Mononuclear cell (primary cell): ENCODE measurements around the gene GRHL1. TPM values are rescaled to one million over a fixed set of nuclear protein-coding genes. Genes with fewer than 3 reads are reported as not detected.
"Not testable (repeated sequence)": the region's sequence is repeated elsewhere in the genome, so short reads cannot be mapped to it uniquely, and the experiment has no call there.

Source experiments
- H3K27me3 ChIP-seq: 2 replicates; pipeline ENCODE4 v1.6.0; 2011; ENCODE audit warnings: low read length, control low read depth; ENCODE audit not compliant: insufficient read depth
- H3K4me1 ChIP-seq: 2 replicates; pipeline ENCODE4 v1.5.1; 2011; ENCODE audit warnings: mild to moderate bottlenecking, low read length, control low read depth; ENCODE audit not compliant: insufficient read depth
- H3K4me3 ChIP-seq: 2 replicates; pipeline ENCODE4 v1.5.1; 2011; ENCODE audit warnings: mild to moderate bottlenecking, low read length, moderate library complexity
- H3K9me3 ChIP-seq: 2 replicates; pipeline ENCODE4 v1.5.1; 2011; ENCODE audit warnings: low read depth, mild to moderate bottlenecking, control low read depth, low read length
- total RNA-seq: library from RNA; depleted of rRNA; stranded (reverse); fragments of >200 nt; gene quantifications from one replicate; pipeline ENCODE4 v1.2.3, GENCODE V29; 2012

The GRHL1 gene
- total RNA-seq, 1 donor = 3.9 TPM

GRCh38 chr2:10027660-10028330 lies 76.3 kb downstream of the GRHL1 start:
- Histone ChIP-seq H3K4me1 (peaks cover 36% of the 10 kb centered on the region), H3K9me3 (no peaks in the 10 kb centered on the region), H3K27me3 (no peaks in the 10 kb centered on the region), H3K4me3 (no peak overlapping the region)

- H3K4me3 ChIP-seq = no peak overlapping the region
- H3K4me1 ChIP-seq = peaks cover 42% of the 10 kb centered on the region
Observed at GRCh38 chr2:10028407-10028987, 77.0 kb downstream of the GRHL1 start.

GRCh38 chr2:10028988-10029874 lies 77.7 kb downstream of the GRHL1 start:
- peak overlapping the region; percentile 46 for H3K4me3 ChIP-seq
- H3K27me3 ChIP-seq = no peaks in the 10 kb centered on the region
- H3K9me3 ChIP-seq = no peaks in the 10 kb centered on the region
- peaks cover 50% of the 10 kb centered on the region for H3K4me1 ChIP-seq

More at GRCh38 chr2:10028407-10028987, 77.0 kb downstream of the GRHL1 start:
- H3K9me3 ChIP-seq = no peaks in the 10 kb centered on the region
- no peaks in the 10 kb centered on the region for H3K27me3 ChIP-seq

- H3K27me3 ChIP-seq = no peaks in the 10 kb centered on the region
- peak overlapping the region; percentile 46 for H3K4me3 ChIP-seq
- H3K4me1 ChIP-seq = peaks cover 56% of the 10 kb centered on the region
- H3K9me3 ChIP-seq = no peaks in the 10 kb centered on the region
Observed at GRCh38 chr2:10029875-10030223, 78.4 kb downstream of the GRHL1 start.

- no peaks in the 10 kb centered on the region for H3K27me3 ChIP-seq
- H3K4me1 ChIP-seq = peaks cover 61% of the 10 kb centered on the region
- no peak overlapping the region for H3K4me3 ChIP-seq
- no peaks in the 10 kb centered on the region for H3K9me3 ChIP-seq
Observed at GRCh38 chr2:10030311-10030736, 78.8 kb downstream of the GRHL1 start.

GRCh38 chr2:10030798-10031197 lies 79.3 kb downstream of the GRHL1 start:
- H3K27me3 ChIP-seq, H3K4me3 ChIP-seq, H3K9me3 ChIP-seq: not testable (repeated sequence)
- peaks cover 65% of the 10 kb centered on the region for H3K4me1 ChIP-seq

GRCh38 chr2:10031886-10032745 lies 80.6 kb downstream of the GRHL1 start:
- Histone ChIP-seq H3K9me3 (no peaks in the 10 kb centered on the region), H3K4me3 (no peak overlapping the region), H3K4me1 (peaks cover 79% of the 10 kb centered on the region), H3K27me3 (no peaks in the 10 kb centered on the region)

GRCh38 chr2:10032746-10033105 lies 81.2 kb downstream of the GRHL1 start:
- H3K27me3 ChIP-seq = no peaks in the 10 kb centered on the region
- H3K9me3 ChIP-seq = no peaks in the 10 kb centered on the region
- peaks cover 84% of the 10 kb centered on the region for H3K4me1 ChIP-seq
- H3K4me3 ChIP-seq = no peak overlapping the region

GRCh38 chr2:10033251-10034006 lies 81.9 kb downstream of the GRHL1 start:
- H3K4me1 ChIP-seq = peaks cover 80% of the 10 kb centered on the region
- no peaks in the 10 kb centered on the region for H3K27me3 ChIP-seq
- H3K4me3 ChIP-seq = no peak overlapping the region
- H3K9me3 ChIP-seq = no peaks in the 10 kb centered on the region

- Histone ChIP-seq H3K4me1 (peaks cover 70% of the 10 kb centered on the region), H3K27me3 (no peaks in the 10 kb centered on the region), H3K4me3 (no peak overlapping the region), H3K9me3 (no peaks in the 10 kb centered on the region)
Observed at GRCh38 chr2:10034333-10035052, 83.0 kb downstream of the GRHL1 start.

GRCh38 chr2:10035053-10035422 lies 83.5 kb downstream of the GRHL1 start:
- no peaks in the 10 kb centered on the region for H3K9me3 ChIP-seq
- H3K4me1 ChIP-seq = peaks cover 64% of the 10 kb centered on the region
- H3K27me3 ChIP-seq = no peaks in the 10 kb centered on the region
- no peak overlapping the region for H3K4me3 ChIP-seq

GRCh38 chr2:10035633-10036032 lies 84.1 kb downstream of the GRHL1 start:
- H3K27me3 ChIP-seq = no peaks in the 10 kb centered on the region
- no peaks in the 10 kb centered on the region for H3K9me3 ChIP-seq
- H3K4me3 ChIP-seq = no peak overlapping the region
- peaks cover 58% of the 10 kb centered on the region for H3K4me1 ChIP-seq

- no peak overlapping the region for H3K4me3 ChIP-seq
- peaks cover 52% of the 10 kb centered on the region for H3K4me1 ChIP-seq
- no peaks in the 10 kb centered on the region for H3K9me3 ChIP-seq
- no peaks in the 10 kb centered on the region for H3K27me3 ChIP-seq
Observed at GRCh38 chr2:10036095-10036884, 84.8 kb downstream of the GRHL1 start.
